OCI-LY7 (cell line): Measurements from ENCODE around the gene FUBP3. TPM values are rescaled to one million over a fixed set of nuclear protein-coding genes. Genes with fewer than 3 reads are reported as not detected.

Experiments
- BruUV-seq: library from RNA; stranded (reverse); fragments of 400-500 nt; replicated peaks from 2 replicates; lab custom pipeline; 2021; lab: Mats Ljungman, UMichigan
- CTCF ChIA-PET: fragments of 300-600 bp; sonication (Branson Sonifier 250); formaldehyde crosslinking; loops from one replicate; lab custom pipeline; 2022; ENCODE audit warnings: antibody characterized with exemption; ENCODE audit not compliant: unreplicated experiment; lab: Charles Lee
- POLR2A ChIA-PET: fragments of 300-600 bp; sonication (Branson Sonifier 250); formaldehyde crosslinking; loops from one replicate; lab custom pipeline; 2022; ENCODE audit warnings: antibody characterized with exemption; lab: Charles Lee
- DNase-seq: peaks from one replicate; pipeline ENCODE4 v3.0.0-alpha.2; 2015; ENCODE audit warnings: low spot score
- H2AFZ ChIP-seq: fragments of 200-600 bp; sonication (generic), shearing (Covaris generic); 2 replicates; pipeline ENCODE4 v1.6.1; 2014; ENCODE audit warnings: mild to moderate bottlenecking, antibody characterized with exemption, low read length, moderate library complexity
- H3K27ac ChIP-seq: fragments of 200-600 bp; sonication (generic); 2 replicates; pipeline ENCODE4 v1.5.1; 2014; ENCODE audit warnings: mixed run types, low read depth, mild to moderate bottlenecking, moderate library complexity, low read length, inconsistent platforms; ENCODE audit not compliant: poor library complexity, severe bottlenecking
- H3K36me3 ChIP-seq: fragments of 200-600 bp; sonication (generic); 2 replicates; pipeline ENCODE4 v1.6.1; 2014; ENCODE audit warnings: mild to moderate bottlenecking, antibody characterized with exemption, low read length, moderate library complexity, mixed read lengths; ENCODE audit not compliant: insufficient read depth
- H3K4me1 ChIP-seq: fragments of 200-600 bp; sonication (generic); 2 replicates; pipeline ENCODE4 v1.5.1; 2014; ENCODE audit warnings: mild to moderate bottlenecking, low read length; ENCODE audit not compliant: insufficient read depth, poor library complexity, severe bottlenecking
- H3K4me2 ChIP-seq: fragments of 200-600 bp; sonication (generic); 2 replicates; pipeline ENCODE4 v1.6.1; 2014; ENCODE audit warnings: mild to moderate bottlenecking, low read length
- H3K4me3 ChIP-seq: fragments of 200-600 bp; sonication (generic); 2 replicates; pipeline ENCODE4 v1.5.1; 2014; ENCODE audit warnings: mild to moderate bottlenecking, low read depth, low read length; ENCODE audit not compliant: poor library complexity, severe bottlenecking
- H3K79me2 ChIP-seq: fragments of 200-600 bp; sonication (generic); 2 replicates; pipeline ENCODE4 v1.6.1; 2016; ENCODE audit warnings: low read depth, mild to moderate bottlenecking, low read length, moderate library complexity, mixed read lengths; ENCODE audit not compliant: insufficient read depth
- H3K9me2 ChIP-seq: fragments of 200-600 bp; sonication (generic); 2 replicates; pipeline ENCODE4 v1.6.1; 2016; ENCODE audit warnings: mild to moderate bottlenecking, low read length, mixed read lengths; ENCODE audit not compliant: insufficient read depth
- H3K9me3 ChIP-seq: fragments of 200-600 bp; sonication (generic); 2 replicates; pipeline ENCODE4 v1.6.1; 2014; ENCODE audit warnings: mild to moderate bottlenecking, mixed run types, low read length, mixed read lengths
- H4K20me1 ChIP-seq: fragments of 200-600 bp; sonication (generic); 2 replicates; pipeline ENCODE4 v1.6.1; 2014; ENCODE audit warnings: mild to moderate bottlenecking, antibody characterized with exemption, low read length, moderate library complexity, mixed read lengths; ENCODE audit not compliant: insufficient read depth
- CTCF ChIP-seq: fragments of 200-600 bp; sonication (generic); conservative IDR thresholded peaks from 2 replicates; pipeline ENCODE4 v1.5.1; 2014; ENCODE audit warnings: mild to moderate bottlenecking, antibody characterized with exemption, low read length, moderate library complexity, mixed read lengths
- EZH2phosphoT487 ChIP-seq: fragments of 200-600 bp; sonication (generic); IDR thresholded peaks from 2 replicates; pipeline ENCODE4 v1.6.1; 2018; ENCODE audit warnings: low read depth, borderline replicate concordance, mild to moderate bottlenecking, mixed run types, antibody characterized with exemption, low read length, moderate library complexity, mixed read lengths
- intact Hi-C: fragments of 100-400 bp; cut with micrococcal nuclease; formaldehyde crosslinking; loops from one replicate; pipeline ENCODE4 v1.10.0; 2022; ENCODE audit not compliant: unreplicated experiment
- total RNA-seq, 2 experiments: library from RNA; depleted of rRNA in 1 of 2; stranded (reverse); fragments of >200 nt in 1 of 2; shearing (Covaris generic) in 1 of 2; gene quantifications; 2 replicates each; pipeline ENCODE4 v1.2.3, GENCODE V29; 2014 to 2022

FUBP3 gene
- total RNA-seq, 2 experiments from 2014 or later = 62.3 to 78.3 TPM

GRCh38 chr9:130627896-130628792 lies 48.8 kb downstream of the FUBP3 start:
- POLR2A ChIA-PET = no interaction called here
- no peaks in the 10 kb centered on the region for H3K79me2 ChIP-seq
- no peaks in the 10 kb centered on the region for H3K4me1 ChIP-seq
- DNase-seq = no peak
- H3K9me2 ChIP-seq = no peaks in the 10 kb centered on the region
- peaks cover 73% of the 10 kb centered on the region for H3K36me3 ChIP-seq
- CTCF ChIA-PET = no interaction called here
- no peaks in the 10 kb centered on the region for H4K20me1 ChIP-seq
- no peak overlapping the region for H3K27ac ChIP-seq
- TF ChIP-seq EZH2phosphoT487 = no peak
- TF ChIP-seq CTCF = no peak
- H3K9me3 ChIP-seq = no peaks in the 10 kb centered on the region
- no peak overlapping the region for H3K4me3 ChIP-seq
- BruUV-seq = no TSS peak
- no peak overlapping the region for H2AFZ ChIP-seq
- H3K4me2 ChIP-seq = no peak overlapping the region
- intact Hi-C loops = no loop called here

GRCh38 chr9:130629443-130630070 lies 50.2 kb downstream of the FUBP3 start:
- no peaks in the 10 kb centered on the region for H3K9me3 ChIP-seq
- ChIA-PET CTCF (no interaction called here), POLR2A (no interaction called here)
- TF ChIP-seq EZH2phosphoT487 (no peak), CTCF (no peak)
- H3K9me2 ChIP-seq = no peaks in the 10 kb centered on the region
- H3K4me2 ChIP-seq = no peak overlapping the region
- peaks cover 60% of the 10 kb centered on the region for H3K36me3 ChIP-seq
- DNase-seq = no peak
- no peak overlapping the region for H2AFZ ChIP-seq
- no peaks in the 10 kb centered on the region for H4K20me1 ChIP-seq
- H3K4me3 ChIP-seq = no peak overlapping the region
- no TSS peak for BruUV-seq
- no peaks in the 10 kb centered on the region for H3K79me2 ChIP-seq
- H3K4me1 ChIP-seq = no peaks in the 10 kb centered on the region
- no peak overlapping the region for H3K27ac ChIP-seq
- intact Hi-C loops = no loop called here
